Measurements from ENCODE around the gene DEGS2.
A peak's percentile ranks its signal among the peaks of the same experiment; 100 is the strongest.
"Not testable (repeated sequence)": the region's sequence is repeated elsewhere in the genome, so short reads cannot be mapped to it uniquely, and the experiment has no call there.

Gene DEGS2

DNA sequence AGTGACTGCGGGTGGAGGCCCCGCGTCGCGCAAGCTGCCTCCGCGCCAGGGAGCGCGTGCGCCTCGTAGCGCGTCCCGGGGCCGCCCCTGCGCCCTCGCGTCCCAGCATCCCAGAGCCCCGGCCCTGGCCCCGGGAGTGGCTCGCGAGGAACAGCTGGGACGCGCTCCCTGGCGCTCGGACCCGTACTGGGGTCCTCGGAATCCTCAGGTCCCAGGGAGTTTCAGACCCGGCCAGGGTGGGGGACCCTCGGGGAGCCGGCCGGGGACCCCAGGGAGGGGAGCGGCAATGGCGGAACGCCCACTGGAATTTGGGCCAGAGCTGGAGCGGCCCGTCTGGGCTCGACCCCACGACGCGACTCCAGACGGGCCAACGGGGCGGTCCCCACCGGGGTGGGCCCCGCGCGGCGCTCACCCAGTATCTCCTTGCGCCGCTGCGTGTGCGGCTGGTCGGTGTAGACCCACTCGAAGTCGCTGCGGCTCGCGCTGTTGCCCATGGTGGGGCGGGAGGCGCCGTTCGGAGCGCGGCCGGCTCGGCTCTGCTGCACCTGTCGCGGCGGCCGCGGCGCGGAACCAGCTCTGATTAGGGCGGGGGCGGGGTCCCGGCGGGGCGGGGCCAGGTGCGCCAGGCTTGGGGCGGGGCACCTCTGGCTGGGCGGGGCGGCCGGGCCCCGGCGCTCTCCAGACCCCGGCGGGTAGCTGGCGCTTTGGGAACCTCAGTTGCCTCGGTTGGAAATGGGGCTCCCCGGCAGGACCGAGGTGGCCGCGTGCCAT is at the start of gene DEGS2:
TSS of gene DEGS2 (minus strand) at position 552 of the 771 bp plus-strand sequence. CDS start at position 494, 58 bp downstream.
- Histone ChIP-seq H3K4me3 (peak within 1 kb of the TSS; percentile 14 to 50 (median 36)), H3K27ac (peak within 1 kb of the TSS in 17 of 21 experiments; percentile 20 to 84 (median 64))

DNA sequence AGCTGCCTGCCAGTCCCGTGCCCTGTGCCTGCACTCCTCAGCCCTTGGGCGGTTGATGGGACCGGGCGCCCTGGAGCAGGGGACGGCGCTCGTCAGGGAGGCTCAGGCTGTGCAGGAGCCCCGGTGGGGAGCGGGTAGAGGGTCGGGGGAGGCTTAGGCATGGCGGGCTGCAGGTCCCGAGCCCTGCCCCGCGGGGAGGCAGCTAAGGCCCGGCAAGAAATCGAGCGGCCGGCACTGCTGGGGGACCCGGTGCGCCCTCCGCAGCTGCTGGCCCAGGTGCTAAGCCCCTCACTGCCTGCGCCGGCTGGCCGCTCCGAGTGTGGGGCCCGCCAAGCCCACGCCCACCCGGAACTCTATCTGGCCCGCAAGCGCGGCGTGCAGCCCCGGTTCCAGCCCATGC is 48.7 kb upstream of the DEGS2 start:
- H3K27ac ChIP-seq, H3K4me3 ChIP-seq: not testable (repeated sequence)

DNA sequence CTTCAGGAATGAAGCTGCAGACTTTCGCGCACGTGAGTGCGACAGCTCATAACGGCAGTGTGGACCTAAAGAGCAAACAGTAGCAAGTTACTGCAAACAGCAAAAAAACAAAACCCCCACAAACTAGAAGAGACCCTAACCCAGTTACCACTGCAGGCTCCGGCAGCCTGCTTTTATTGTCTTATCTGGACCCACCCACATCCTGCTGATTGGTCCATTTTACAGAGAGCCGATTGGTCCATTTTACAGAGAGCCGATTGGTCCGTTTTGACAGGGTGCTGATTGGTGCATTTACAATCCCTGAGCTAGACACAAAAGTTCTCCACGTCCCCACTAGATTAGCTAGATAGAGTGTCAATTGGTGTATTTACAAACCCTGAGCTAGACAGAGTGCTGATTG is 48.1 kb upstream of the DEGS2 start:
- H3K4me3 ChIP-seq, H3K27ac ChIP-seq: not testable (repeated sequence)

DNA sequence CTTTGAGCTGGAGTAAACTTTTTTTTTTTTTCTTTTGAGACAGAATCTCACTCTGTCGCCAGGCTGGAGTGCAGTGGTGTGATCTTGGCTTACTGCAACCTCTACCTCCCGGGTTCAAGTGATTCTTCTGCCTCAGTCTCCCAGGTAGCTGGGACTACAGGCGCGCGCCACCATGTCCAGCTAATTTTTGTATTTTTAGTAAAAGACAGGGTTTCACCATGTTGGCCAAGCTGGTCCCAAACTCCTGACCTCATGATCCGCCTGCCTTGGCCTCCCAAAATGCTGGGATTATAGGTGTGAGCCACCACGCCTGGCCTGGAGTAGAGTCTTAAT is 45.4 kb upstream of the DEGS2 start:
- H3K4me3 ChIP-seq, H3K27ac ChIP-seq: not testable (repeated sequence)

DNA sequence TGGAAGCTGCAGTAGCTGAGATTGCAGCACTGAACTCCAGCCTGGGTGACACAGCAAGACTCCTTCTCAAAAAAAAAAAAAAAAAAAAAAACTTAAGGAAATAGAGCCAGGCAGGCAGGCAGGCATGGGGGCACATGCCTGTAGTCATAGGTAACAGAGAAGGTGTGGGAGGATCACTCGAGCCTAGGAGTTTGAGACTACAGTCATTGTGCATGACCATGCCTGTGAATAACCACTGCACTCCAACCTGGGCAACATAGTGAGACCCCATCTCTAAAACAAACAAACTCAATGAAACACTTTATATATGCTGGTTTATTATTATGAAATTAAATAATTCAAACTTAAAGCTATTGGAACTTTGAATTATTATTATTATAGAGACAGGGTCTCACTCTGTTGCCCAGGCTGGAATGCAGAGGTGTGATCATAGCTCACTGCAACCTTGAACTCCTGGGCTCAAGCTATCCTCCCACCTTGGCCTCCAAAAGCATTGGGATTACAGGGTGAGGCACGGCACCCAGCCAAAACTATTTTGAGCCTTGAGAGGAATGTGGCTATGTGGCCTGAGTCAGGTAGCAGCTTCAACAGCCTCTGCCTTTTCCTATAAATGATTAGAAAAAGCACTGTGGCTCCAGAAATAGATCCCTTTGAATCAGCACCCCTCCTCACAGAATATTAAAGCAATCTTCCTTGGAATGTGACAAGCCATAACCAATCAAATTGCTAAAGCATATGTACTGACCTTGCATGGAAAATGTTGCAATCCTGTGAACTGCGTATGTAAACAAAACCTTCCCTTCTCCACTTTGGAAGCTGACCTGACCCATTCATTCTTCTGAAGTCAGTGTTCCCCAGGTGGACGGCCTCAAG is 44.8 kb upstream of the DEGS2 start:
- Histone ChIP-seq H3K27ac (no peak overlapping the region), H3K4me3 (no peak overlapping the region)

DNA sequence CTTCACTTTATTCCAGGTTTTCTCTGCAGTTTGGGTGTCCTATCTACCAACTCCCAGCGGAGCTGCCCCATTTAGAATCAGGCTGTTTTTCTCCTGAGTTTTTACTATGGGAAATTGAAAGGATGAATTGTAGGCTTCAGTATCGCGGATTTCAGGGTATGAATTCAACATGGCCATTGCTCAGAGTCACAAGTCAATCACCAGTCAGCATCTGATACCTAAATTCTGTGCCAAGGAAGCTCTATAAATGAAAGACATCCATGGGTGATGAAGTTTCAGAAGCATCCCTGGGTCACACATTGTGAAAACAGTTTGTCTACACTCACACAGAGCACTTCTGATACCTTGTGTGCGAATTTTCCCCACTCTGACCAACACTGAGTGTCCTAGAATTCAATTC is 43.7 kb upstream of the DEGS2 start:
- H3K27ac ChIP-seq: no peak overlapping the region
- H3K4me3 ChIP-seq: no peak overlapping the region

DNA sequence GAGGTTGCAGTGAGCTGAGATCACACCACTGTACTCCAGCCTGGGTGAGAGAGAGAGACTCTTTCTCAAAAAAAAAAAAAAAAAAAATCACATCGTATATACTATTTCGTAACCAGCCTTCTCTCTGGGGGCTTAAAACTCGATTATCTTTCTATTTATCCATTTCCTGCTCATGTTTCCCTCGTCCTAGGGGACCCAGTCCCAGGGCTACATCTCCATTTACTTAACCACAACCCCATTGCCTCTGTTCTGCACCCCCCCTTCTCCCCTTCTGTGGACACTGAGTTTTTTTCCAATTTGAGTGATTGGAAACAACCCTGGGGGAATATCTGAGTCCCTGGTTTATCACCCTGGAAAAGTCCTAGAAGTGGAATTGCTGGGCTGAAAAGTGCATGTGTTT is 43.3 kb upstream of the DEGS2 start:
- Histone ChIP-seq H3K4me3 (no peak overlapping the region), H3K27ac (no peak overlapping the region)

DNA sequence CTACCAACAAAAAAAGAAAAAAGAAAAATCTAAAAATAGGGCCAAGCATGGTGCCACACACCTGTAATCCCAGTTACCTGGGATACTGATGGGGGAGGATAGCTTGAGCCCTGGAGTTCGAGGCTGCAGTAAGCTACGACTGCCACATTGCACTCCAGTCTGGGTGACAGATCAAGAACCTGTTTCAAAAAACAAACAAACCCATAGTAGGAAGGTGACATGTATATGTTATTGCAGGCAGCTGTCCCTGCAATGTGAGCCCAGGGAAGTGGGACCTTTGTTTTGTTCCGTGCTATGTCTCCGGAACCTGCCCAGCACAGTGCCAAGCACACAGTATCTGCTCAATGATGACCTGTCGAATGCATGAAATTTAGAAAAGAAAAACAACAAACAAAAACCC is 42.3 kb upstream of the DEGS2 start:
- H3K27ac ChIP-seq: no peak overlapping the region
- no peak overlapping the region for H3K4me3 ChIP-seq

DNA sequence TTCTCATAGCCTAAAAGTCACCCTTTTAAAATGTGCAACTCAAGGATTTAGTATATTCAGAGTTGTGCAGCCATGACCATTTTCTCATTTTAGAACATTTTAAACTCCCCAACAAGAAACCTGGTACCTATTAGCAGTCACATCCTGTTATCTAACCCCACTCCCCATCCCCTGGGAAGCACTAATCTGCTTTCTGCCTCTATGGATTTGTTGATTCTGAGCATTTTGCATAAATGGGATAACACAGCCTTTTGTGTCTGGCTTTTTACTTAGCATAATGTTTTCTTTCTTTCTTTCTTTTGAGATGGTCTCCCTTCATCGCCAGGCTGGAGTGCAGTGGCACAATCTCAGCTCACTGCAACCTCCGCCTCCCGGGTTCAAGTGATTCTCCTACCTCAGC is 40.9 kb upstream of the DEGS2 start:
- H3K27ac ChIP-seq: no peak overlapping the region
- no peak overlapping the region for H3K4me3 ChIP-seq

DNA sequence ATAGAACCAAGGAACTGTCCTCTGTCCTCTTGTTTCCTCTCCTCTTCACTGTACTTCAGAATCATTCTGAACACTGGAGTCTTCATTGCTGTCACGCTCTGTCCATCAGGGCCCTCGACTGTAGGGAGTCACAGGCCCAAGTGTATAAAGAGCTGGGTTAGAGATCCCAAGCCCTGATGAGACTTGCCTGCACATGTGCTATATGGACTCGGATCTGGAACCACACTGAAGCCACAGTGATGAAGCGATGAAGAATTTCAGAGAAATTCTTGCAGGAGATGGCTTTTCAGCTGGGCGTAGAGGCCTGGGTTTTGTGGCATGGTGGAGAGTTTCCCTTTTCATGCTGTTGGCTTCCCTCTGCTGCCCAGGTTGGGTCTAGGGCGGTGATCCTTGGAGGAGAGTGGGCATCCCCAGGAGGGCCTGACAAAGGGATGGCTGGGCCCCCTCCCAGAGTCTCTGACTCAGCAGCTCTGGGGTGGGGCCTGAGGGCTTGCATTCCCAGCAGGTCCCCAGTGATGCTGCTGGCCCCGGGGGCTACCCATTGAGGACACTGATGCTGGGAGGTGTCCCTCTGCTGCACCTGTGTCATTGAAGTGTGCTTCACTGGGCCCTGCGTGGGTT is 39.9 kb upstream of the DEGS2 start:
- no peak overlapping the region for H3K27ac ChIP-seq
- H3K4me3 ChIP-seq: no peak overlapping the region

DNA sequence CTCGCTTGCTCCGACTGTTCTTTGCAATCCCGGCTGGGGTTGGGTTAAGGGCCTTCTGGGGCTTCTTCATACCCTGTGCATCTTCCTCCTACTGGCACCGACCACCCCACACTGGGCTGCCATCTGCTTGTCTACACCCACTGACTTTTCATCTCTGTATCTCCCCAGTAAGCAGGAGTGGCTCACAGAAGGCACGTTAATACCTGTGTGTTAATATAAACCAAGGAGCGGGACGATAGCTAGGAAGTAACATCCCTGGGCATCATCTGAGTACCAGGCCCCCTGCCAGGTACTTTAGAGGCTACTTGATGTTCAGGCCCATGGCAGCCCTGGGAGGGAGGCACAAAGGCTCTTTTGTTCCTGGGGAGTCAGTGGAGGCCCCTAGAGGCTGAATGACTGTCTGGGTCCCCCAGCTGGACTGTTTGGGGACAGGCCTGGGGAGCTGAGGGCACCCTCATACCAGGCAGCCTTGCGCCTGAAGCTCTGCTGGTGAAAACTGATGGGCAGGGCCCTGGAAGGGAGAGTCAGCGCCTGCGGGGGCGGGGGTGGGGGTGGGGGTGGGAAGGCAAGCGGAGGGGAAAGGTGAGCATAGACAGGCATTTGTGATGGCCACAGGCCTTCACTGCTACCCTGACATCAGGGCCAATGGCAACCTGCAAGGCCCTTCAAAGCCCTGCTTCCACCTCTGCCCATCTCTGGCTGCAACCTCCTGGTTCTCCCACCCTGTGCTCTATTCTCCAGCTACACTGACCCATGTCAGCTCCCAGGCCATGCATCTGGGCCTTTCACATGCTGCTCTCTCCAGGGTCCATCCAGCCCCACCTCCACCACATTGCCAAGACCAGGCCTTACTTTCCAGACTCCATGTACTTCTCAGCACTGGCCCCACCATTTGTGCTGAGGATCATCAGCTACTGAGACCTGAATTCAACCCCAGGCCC is 34.2 kb upstream of the DEGS2 start:
- peak overlapping the region; percentile 22 to 46 (median 29) for H3K4me3 ChIP-seq

DNA sequence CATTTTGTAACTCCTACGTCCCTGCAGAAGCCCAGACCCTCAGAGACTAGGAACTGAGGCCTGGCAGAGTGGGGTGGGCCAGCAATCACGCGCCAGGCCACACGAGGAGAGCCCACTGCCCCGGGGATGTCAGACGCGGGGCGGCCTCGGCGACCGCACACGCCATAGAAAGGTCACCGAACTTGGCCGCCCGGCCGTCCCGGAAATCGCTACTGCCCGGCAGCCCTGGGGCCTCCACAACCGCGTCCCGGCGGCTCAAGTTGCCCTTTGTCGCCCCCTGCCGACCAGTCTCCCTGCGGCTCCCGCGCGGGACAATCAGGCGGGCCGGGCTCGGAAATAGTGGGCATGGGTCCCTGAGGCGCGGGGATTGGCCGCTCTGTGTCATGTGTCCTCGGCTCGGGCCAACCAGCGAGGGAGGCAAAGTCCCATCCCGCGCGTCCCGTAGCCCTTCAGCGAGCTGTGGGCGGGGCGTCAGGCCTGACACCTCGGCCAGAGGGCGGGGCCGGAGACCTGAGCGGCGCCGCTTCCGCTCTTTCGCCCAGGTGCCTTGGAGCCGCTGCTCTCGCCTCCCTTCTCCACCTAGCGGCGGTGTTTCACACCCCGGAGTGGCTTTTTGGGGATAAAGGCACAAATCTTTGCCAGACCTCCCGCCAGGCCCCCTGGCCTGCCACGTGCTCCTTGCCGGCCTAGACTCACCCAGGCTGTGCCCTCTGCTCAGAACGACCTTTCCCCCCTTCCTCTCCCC is 33.4 kb upstream of the DEGS2 start:
- peak overlapping the region; percentile 22 to 46 (median 29) for H3K4me3 ChIP-seq
- H3K27ac ChIP-seq: peak overlapping the region; percentile 63 to 96 (median 91)

More for the DNA sequence above, 34.2 kb upstream of the DEGS2 start:
- peak overlapping the region in 20 of 21 experiments; percentile 63 to 95 (median 82) for H3K27ac ChIP-seq

DNA sequence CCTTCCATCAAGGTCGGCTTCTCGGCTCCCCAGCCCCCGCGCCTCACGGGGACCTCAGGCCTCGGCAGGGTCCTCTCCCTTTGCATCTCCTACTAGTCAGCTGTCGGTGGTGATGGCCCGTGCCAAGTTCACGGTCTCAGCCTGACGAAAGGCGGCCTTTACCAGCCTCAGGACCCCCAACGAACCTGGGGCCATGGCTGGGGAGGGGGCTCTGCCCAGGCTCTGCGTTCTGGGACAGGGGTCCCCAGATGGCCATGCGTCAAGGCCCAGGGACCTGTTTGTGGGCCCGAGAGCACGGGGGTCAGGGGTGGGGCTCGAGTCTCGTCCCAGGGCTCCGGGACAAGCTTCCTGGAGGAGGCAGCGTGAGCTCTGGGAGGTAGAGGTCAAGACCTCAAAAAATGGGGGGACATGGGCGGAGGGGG is 32.8 kb upstream of the DEGS2 start:
- H3K4me3 ChIP-seq: peak overlapping the region; percentile 15 to 46 (median 25)
- H3K27ac ChIP-seq: peak overlapping the region in 20 of 21 experiments; percentile 63 to 96 (median 92)

DNA sequence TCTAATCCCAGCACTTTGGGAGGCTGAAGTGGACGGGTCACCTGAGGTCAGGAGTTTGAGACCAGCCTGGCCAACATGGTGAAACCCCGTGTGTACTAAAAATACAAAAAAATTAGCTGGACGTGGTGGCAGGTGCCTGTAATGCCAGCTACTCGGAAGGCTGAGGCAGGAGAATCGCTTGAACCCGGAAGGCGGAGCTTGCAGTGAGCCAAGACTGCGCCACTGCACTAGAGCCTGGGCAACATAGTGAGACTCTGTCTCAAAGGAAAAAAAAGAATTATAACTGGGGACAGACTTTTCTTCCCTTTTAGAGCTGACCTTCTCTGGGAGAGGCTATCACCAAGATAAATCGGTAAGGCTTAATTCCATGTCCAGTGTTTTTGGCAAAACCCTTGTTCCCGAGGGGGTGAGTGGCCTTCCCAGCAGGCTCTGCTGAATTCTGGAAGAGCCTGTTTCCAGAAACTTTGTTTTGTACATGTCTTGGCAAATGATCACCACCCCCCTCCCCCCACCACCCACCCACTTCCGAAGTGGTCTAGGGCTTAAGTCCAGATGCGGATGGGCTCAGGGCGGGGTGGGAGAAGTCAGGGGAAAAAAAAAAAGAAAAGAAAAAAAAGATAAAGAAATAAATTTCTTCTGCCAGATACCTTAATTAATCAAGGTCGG is 32.3 kb upstream of the DEGS2 start:
- peak overlapping the region in 4 of 7 experiments; percentile 22 to 46 (median 34) for H3K4me3 ChIP-seq
- peak overlapping the region in 17 of 21 experiments; percentile 63 to 96 (median 92) for H3K27ac ChIP-seq

DNA sequence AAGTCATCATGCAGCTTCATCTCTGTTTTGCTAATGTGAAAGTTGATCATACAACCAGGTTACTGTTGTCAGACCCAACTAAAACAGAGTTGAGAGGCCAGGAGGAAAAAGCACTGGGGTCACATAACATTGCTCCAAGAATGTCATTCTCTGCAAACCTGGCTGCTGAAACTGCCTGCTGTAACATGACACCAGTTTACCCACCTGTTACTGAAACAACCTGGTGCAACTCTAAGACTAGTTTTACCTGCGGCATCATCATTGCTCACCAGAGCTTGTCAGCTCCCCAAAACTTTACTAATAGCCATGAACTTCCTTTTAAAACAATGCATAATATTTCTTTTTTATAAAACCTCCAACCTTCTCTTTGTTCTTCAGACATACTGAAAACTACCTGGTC is 30.7 kb upstream of the DEGS2 start:
- no peak overlapping the region for H3K27ac ChIP-seq
- no peak overlapping the region for H3K4me3 ChIP-seq

DNA sequence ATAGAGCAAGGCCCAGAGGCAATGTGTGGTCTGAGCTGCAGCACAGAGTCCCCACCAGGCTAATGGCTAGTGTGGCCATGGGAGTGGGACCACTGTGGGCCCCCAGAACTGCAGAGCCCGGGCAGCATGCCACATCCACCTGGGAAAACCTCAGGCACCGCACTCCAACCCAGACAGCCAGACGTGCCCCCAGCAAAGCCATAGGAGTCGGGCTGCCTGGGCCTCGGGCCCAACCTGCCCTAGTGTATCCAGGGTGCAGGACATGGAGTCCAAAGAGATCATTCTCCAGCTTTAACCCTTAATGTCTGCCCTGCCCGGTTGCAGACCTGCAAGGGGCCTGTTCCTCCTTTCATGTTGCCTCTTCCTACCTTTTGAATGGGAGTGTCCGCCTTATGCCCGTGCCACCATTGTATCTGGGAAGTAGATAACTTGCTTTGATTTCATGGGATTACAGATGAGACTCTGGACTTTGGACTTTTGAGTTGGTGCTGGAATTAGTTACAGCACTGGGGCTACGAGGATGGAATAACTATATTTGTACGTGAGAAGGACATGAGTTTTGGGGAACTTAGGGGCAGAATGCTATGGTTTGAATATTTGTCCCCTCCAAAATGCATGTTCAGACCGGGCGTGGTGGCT is 29.1 kb upstream of the DEGS2 start:
- Histone ChIP-seq H3K4me3 (no peak overlapping the region), H3K27ac (no peak overlapping the region)

DNA sequence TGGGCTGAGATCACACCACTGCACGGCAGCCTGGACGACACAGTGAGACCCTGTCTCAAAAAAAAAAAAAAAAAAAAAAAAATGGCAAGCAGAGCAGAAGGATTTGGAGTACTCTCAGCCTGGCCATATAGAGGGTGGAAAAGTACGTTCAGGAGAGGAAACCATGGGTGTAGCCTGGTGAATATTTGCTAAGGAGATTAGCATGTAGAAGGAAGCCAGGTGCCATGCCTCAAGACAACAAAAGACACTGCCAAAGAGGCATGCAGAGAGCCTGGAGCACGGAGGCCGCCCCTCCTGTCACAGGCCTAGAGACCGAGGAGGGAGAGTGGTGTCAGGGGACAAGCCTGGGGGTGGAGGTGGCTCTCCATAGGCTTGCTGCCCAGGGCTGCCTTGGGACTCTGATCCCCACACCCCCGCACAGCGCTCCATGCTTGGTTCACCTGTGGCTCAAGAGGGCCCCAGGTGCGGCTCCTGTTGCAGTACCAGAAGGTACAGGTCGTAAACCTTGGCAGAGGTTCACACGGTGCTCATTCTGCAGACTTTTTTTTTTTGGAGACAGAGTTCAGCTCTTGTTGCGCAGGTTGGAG is 27.9 kb upstream of the DEGS2 start:
- H3K27ac ChIP-seq: peak overlapping the region in 1 of 21 experiments; percentile 60

More for the DNA sequence above, 27.9 kb upstream of the DEGS2 start:
- H3K4me3 ChIP-seq: no peak overlapping the region

Data from skin epidermis (tissue), 12 donors.